ENCODE data around the gene UXS1.

- TF ChIP-seq CTCF (conservative IDR thresholded peaks at IDR 0.05) (no peak), ZFX (IDR thresholded peaks at IDR 0.05) (no peak)
These were observed 76.8 kb downstream of the UXS1 start for GRCh38 chr2:106117347-106117746.

Data from C4-2B (cell line).